Inferior parietal cortex (tissue), 1 donor: ENCODE results near the gene HSPA9.
"Not testable (repeated sequence)": the region's sequence is repeated elsewhere in the genome, so short reads cannot be mapped to it uniquely, and the experiment has no call there.

Source experiments
- DNase-seq: peaks from one replicate; pipeline ENCODE4 v3.0.0-alpha.2; 2016; ENCODE audit errors: extremely low spot score

Gene HSPA9

GRCh38 chr5:138529812-138530211, 45.4 kb downstream of the HSPA9 start:
- no peak for DNase-seq

GRCh38 chr5:138528744-138529469, 46.3 kb downstream of the HSPA9 start:
- DNase-seq = no peak

GRCh38 chr5:138528208-138528607, 47.0 kb downstream of the HSPA9 start:
- no peak for DNase-seq

GRCh38 chr5:138527170-138527569, 48.0 kb downstream of the HSPA9 start:
- no peak for DNase-seq

GRCh38 chr5:138523406-138523805, 51.8 kb downstream of the HSPA9 start:
- no peak for DNase-seq

GRCh38 chr5:138520971-138521370, 54.2 kb downstream of the HSPA9 start:
- no peak for DNase-seq

DNA sequence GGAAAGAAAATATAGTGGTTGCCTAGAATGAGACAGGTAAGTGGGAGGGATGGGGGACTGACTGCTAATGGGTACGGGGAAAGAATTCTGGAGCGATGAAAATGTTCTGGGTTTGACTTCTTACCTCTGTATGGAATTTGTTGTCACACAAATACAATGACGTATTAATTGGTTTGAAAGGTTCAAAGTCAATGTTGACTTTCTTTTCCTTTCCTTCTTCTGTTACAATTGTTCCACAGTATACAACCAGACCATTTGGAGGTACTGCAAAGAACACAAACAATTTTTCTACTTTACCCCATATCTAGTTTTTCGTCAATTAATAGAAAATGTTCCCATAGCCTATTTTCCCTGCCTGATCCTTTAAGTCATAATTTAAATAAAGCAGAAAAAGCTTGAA, 57.8 kb downstream of the HSPA9 start:
- DNase-seq = no peak

- no peak for DNase-seq
Measured at GRCh38 chr5:138515556-138516245, 59.5 kb downstream of the HSPA9 start.

GRCh38 chr5:138514021-138514420, 61.2 kb downstream of the HSPA9 start:
- no peak for DNase-seq

GRCh38 chr5:138508958-138509357, 66.2 kb downstream of the HSPA9 start:
- DNase-seq = no peak

DNA sequence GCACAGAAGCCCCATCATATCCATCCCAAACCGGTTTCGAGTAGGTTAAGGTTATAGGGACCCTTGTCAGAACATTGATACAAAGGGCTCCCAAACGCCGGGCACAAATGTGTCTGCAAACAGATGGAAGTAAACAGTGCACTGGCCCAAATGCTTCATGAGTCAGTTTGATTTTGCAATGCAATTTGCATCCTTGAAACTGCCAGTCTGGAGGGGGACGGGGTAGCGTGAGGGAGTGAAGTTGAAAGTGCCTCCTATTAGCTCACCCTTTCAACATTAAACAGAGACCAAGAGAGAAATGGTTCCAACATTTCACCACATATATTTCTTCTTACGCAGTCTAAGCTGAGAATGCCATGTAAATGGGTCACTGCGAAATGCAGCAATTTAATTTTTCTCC, 67.7 kb downstream of the HSPA9 start:
- DNase-seq = not testable (repeated sequence)

GRCh38 chr5:138506370-138507306, 68.6 kb downstream of the HSPA9 start:
- no peak for DNase-seq

DNA sequence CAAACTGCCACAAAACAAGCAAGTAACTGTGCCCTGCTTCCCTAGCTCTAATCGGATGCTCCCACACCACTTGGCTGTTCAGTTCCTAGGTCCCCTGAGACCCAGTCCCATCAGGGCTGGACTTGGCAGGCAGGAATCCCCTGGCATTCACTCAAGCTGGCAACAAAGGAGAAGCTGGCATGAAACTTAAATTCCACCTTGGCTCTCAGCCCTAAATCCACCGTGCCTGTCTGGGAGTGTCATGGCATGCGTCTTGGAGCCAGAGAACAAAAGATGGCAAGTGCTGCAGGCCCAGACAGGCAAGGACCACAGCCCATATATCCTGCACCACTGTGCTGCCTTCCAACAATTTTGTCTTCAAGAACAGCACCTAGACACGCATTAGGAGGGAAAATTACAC, 70.4 kb downstream of the HSPA9 start:
- DNase-seq = no peak
